GM18526 (cell line): Measurements from ENCODE around the gene C2CD4D.

Experiments
- POLR2A ChIP-seq: IDR thresholded peaks from 3 replicates; pipeline ENCODE4 v1.6.1; 2011; ENCODE audit not compliant: insufficient read length; ENCODE audit errors: extremely low read depth

C2CD4D gene

GRCh38 chr1:151859891-151860293, 20.3 kb upstream of the C2CD4D start:
- no peak for TF ChIP-seq POLR2A

- TF ChIP-seq POLR2A: no peak
Observed at GRCh38 chr1:151858886-151859665, 19.5 kb upstream of the C2CD4D start.

GRCh38 chr1:151858030-151858746, 18.6 kb upstream of the C2CD4D start:
- no peak for TF ChIP-seq POLR2A

GRCh38 chr1:151855933-151856332, 16.3 kb upstream of the C2CD4D start:
- no peak for TF ChIP-seq POLR2A

GRCh38 chr1:151854658-151855057, 15.0 kb upstream of the C2CD4D start:
- no peak for TF ChIP-seq POLR2A

GRCh38 chr1:151853411-151853943, 13.9 kb upstream of the C2CD4D start, which contains the start of gene THEM5:
Gene THEM5, minus strand, starts transcription at chr1:151853712. Its CDS starts 147 bp downstream, at chr1:151853565.
- TF ChIP-seq POLR2A: no peak

GRCh38 chr1:151852733-151853132, 13.1 kb upstream of the C2CD4D start:
- TF ChIP-seq POLR2A: no peak

GRCh38 chr1:151851886-151852285, 12.3 kb upstream of the C2CD4D start:
- TF ChIP-seq POLR2A: no peak

GRCh38 chr1:151849871-151850270, 10.3 kb upstream of the C2CD4D start:
- TF ChIP-seq POLR2A: no peak

GRCh38 chr1:151849126-151849525, 9.5 kb upstream of the C2CD4D start:
- no peak for TF ChIP-seq POLR2A

GRCh38 chr1:151847867-151848596, 8.4 kb upstream of the C2CD4D start:
- no peak for TF ChIP-seq POLR2A

GRCh38 chr1:151846686-151847237, 7.1 kb upstream of the C2CD4D start:
- no peak for TF ChIP-seq POLR2A

- TF ChIP-seq POLR2A: no peak
Observed at GRCh38 chr1:151846062-151846568, 6.5 kb upstream of the C2CD4D start.

GRCh38 chr1:151843398-151843797, 3.8 kb upstream of the C2CD4D start:
- TF ChIP-seq POLR2A: no peak

- TF ChIP-seq POLR2A: no peak
Observed at GRCh38 chr1:151841141-151841540, 1.5 kb upstream of the C2CD4D start.

- TF ChIP-seq POLR2A: no peak
Observed at GRCh38 chr1:151840421-151840820, 801 bp upstream of the C2CD4D start.

GRCh38 chr1:151839082-151839412, 573 bp downstream of the C2CD4D start:
- TF ChIP-seq POLR2A: no peak
